B cell (primary cell): ENCODE measurements around the gene MORF4L1. TPM values are rescaled to one million over a fixed set of nuclear protein-coding genes. Genes with fewer than 3 reads are reported as not detected.

Experiments
- ATAC-seq: fragments of 200-7000 bp; cut with Tn5 transposase; one replicate; pipeline ENCODE4 v1.10.0; 2021; ENCODE audit warnings: low read depth, mild to moderate bottlenecking, moderate number of reproducible peaks, moderate library complexity
- CTCF ChIA-PET: fragments of 350-600 bp; sonication (Branson Sonifier 250); formaldehyde crosslinking; loops from one replicate; lab custom pipeline; 2021; ENCODE audit warnings: antibody characterized with exemption, inconsistent platforms; lab: Charles Lee
- POLR2A ChIA-PET: fragments of 350-600 bp; sonication (Branson Sonifier 250); formaldehyde crosslinking; loops from one replicate; lab custom pipeline; 2021; ENCODE audit warnings: antibody characterized with exemption; lab: Charles Lee
- DNase-seq: peaks from one replicate; pipeline ENCODE4 v3.0.0; 2013
- H2AFZ ChIP-seq: 2 replicates; pipeline ENCODE4 v1.6.1; 2012; ENCODE audit warnings: mild to moderate bottlenecking, low read depth, low read length; ENCODE audit not compliant: insufficient read depth, poor library complexity, severe bottlenecking
- H3K27ac ChIP-seq, 2 donors: 1 replicate in 1 of 2; 2 replicates in 1 of 2; pipeline ENCODE4 v1.5.1; 2012 to 2013; ENCODE audit warnings: low read length in 2 of 2, mild to moderate bottlenecking in 2 of 2, moderate library complexity in 1 of 2
- H3K27me3 ChIP-seq, 4 experiments: fragments of 200-600 bp in 1 of 4; sonication (generic) in 1 of 4; replicated peaks in 1 of 4; 1 replicate in 2 of 4; 2 replicates in 2 of 4; pipeline versions ENCODE4 v1.6.1 to v1.7.0; 2013 to 2016; ENCODE audit warnings: low read length in 3 of 4, mild to moderate bottlenecking in 2 of 4, mixed read lengths in 1 of 4, moderate library complexity in 1 of 4; ENCODE audit not compliant: insufficient read depth in 4 of 4, control insufficient read depth in 3 of 4; ENCODE audit errors: control extremely low read depth in 1 of 4
- H3K36me3 ChIP-seq, 2 experiments: replicated peaks in 1 of 2; 1 replicate in 1 of 2; 2 replicates in 1 of 2; pipeline versions ENCODE4 v1.6.1 to v1.7.1; 2013; ENCODE audit warnings: low read length in 1 of 2; ENCODE audit not compliant: insufficient read depth in 2 of 2, control insufficient read depth in 1 of 2; ENCODE audit errors: control extremely low read depth in 1 of 2, extremely low read depth in 1 of 2
- H3K4me1 ChIP-seq, 2 donors: fragments of 200-600 bp in 1 of 2; sonication (generic) in 1 of 2; 1 replicate in 1 of 2; 2 replicates in 1 of 2; pipeline versions ENCODE4 v1.5.1 to v1.6.1; 2013 to 2017; ENCODE audit warnings: low read length in 2 of 2; ENCODE audit not compliant: control insufficient read depth in 2 of 2, insufficient read depth in 2 of 2
- H3K4me2 ChIP-seq: replicated peaks from 2 replicates; pipeline ENCODE3; 2012; ENCODE audit warnings: mild to moderate bottlenecking, low read depth, low read length; ENCODE audit not compliant: poor library complexity, severe bottlenecking
- H3K4me3 ChIP-seq, 5 experiments: fragments of 200-600 bp in 1 of 5; sonication (generic) in 1 of 5; 1 replicate in 3 of 5; 2 replicates in 2 of 5; pipeline versions ENCODE4 v1.5.1 to v1.7.0; 2011 to 2016; ENCODE audit warnings: low read length in 4 of 5, mild to moderate bottlenecking in 4 of 5, low read depth in 2 of 5, control low read depth in 1 of 5, moderate library complexity in 1 of 5; ENCODE audit not compliant: insufficient read depth in 1 of 5; ENCODE audit errors: control extremely low read depth in 1 of 5, extremely low read depth in 1 of 5
- H3K79me2 ChIP-seq: fragments of 200-600 bp; sonication (generic); one replicate; pipeline ENCODE4 v1.6.0; 2016; ENCODE audit warnings: low read length; ENCODE audit not compliant: control insufficient read depth, insufficient read depth
- H3K9ac ChIP-seq: fragments of 200-600 bp; sonication (generic); 2 replicates; pipeline ENCODE4 v1.6.1; 2017; ENCODE audit warnings: mild to moderate bottlenecking, low read length, moderate library complexity
- H3K9me3 ChIP-seq, 3 donors: one replicate each; pipeline versions ENCODE4 v1.6.1 to v1.7.1; 2013; ENCODE audit warnings: low read length in 2 of 3; ENCODE audit not compliant: control insufficient read depth in 2 of 3, insufficient read depth in 1 of 3; ENCODE audit errors: control extremely low read depth in 1 of 3
- H4K20me1 ChIP-seq: 2 replicates; pipeline ENCODE4 v1.6.0; 2012; ENCODE audit warnings: mild to moderate bottlenecking, low read length; ENCODE audit not compliant: insufficient read depth, control insufficient read depth, poor library complexity, severe bottlenecking
- H3K27ac Mint-ChIP-seq: one replicate; pipeline ENCODE4 v1.8.0; 2021; ENCODE audit warnings: mixed read lengths
- H3K27me3 Mint-ChIP-seq: one replicate; pipeline ENCODE4 v1.8.0; 2021; ENCODE audit warnings: mixed read lengths
- H3K4me1 Mint-ChIP-seq: one replicate; pipeline ENCODE4 v1.8.0; 2021; ENCODE audit warnings: mixed read lengths
- H3K4me3 Mint-ChIP-seq: one replicate; pipeline ENCODE4 v1.8.0; 2021; ENCODE audit warnings: mixed read lengths
- H3K9me3 Mint-ChIP-seq: one replicate; pipeline ENCODE4 v1.8.0; 2022; ENCODE audit warnings: mixed read lengths; ENCODE audit not compliant: insufficient read depth
- CTCF ChIP-seq: fragments of 200-600 bp; IDR thresholded peaks from one replicate; pipeline ENCODE4 v1.8.0; 2022; ENCODE audit warnings: antibody characterized with exemption, mild to moderate bottlenecking
- EZH2 ChIP-seq: IDR thresholded peaks from 2 replicates; pipeline ENCODE4 v1.6.1; 2012; ENCODE audit warnings: borderline replicate concordance, low read depth, mild to moderate bottlenecking, moderate library complexity, low read length; ENCODE audit not compliant: insufficient read depth, poor library complexity, severe bottlenecking
- WGBS: methylation state at CpG from one replicate; pipeline ENCODE4 v1.1.5; 2013; ENCODE audit warnings: missing lambda C conversion rate; ENCODE audit not compliant: insufficient coverage; 5-methylcytosine and 5-hydroxymethylcytosine counted together
- intact Hi-C: fragments of 100-400 bp; cut with micrococcal nuclease; formaldehyde crosslinking; loops from one replicate; pipeline ENCODE4 v1.10.0; 2022
- polyA plus RNA-seq: library from polyadenylated mRNA; depleted of rRNA; stranded (reverse); fragments of >200 nt; gene quantifications from 2 replicates; pipeline ENCODE4 v1.2.3, GENCODE V29; 2012
- total RNA-seq, 2 donors: library from RNA; stranded (reverse); fragments of 120-200 nt in 1 of 2; gene quantifications; 1 replicate in 1 of 2; 2 replicates in 1 of 2; pipeline versions ENCODE4 v1.2.3 to v1.2.4, GENCODE V29; 2013 to 2022

The MORF4L1 gene
- total and polyA plus RNA-seq, 2 donors (not counting 1 experiment from before 2014, with no cell fraction given), result 79.0 to 242 TPM

GRCh38 chr15:78944669-78945407, 72.1 kb downstream of the MORF4L1 start, which contains the start of gene CTSH:
TSS of gene CTSH (minus strand) at chr15:78945046. CDS start at chr15:78944981, 65 bp downstream.
- Histone ChIP-seq H4K20me1 (no peaks in the 10 kb centered on the region), H3K4me3 (peak within 1 kb of the TSS; percentile 61 to 97 (median 94)), H3K36me3 (no peaks in the 10 kb centered on the region), H3K27ac (peak within 1 kb of the TSS; percentile 77 to 83), H3K27me3 (no peaks in the 10 kb centered on the region), H3K9me3 (peaks cover 0 to 7% (median 0%) of the 10 kb centered on the region in 3 donors), H2AFZ (peak within 1 kb of the TSS; percentile 87), H3K4me2 (peak within 1 kb of the TSS; percentile 96), H3K9ac (peak within 1 kb of the TSS; percentile 87), H3K79me2 (peaks cover 43% of the 10 kb centered on the region), H3K4me1 (peaks cover 34 to 48% of the 10 kb centered on the region in 2 donors)
- DNase-seq (peak; percentile 91), ATAC-seq (peak; percentile 95)
- intact Hi-C loops, result loop anchor here (1.0 to 2.0 kb wide), 2 partner anchors 59 to 72 kb away; partner anchors contain the start of gene MORF4L1
- Mint-ChIP-seq H3K27ac (peak within 1 kb of the TSS; percentile 95), H3K4me1 (peaks cover 32% of the 10 kb centered on the region), H3K9me3 (no peaks in the 10 kb centered on the region), H3K27me3 (no peaks in the 10 kb centered on the region), H3K4me3 (peak within 1 kb of the TSS; percentile 98)
- CTCF ChIA-PET, result interaction anchor here (1.0 to 2.7 kb wide), 8 partner anchors 9 to 240 kb away, joined by 3 to 31 read pairs (median 4); no protein-coding TSS in a partner anchor
- TF ChIP-seq CTCF (no peak), EZH2 (no peak)
- POLR2A ChIA-PET, result interaction anchor here (0.6 to 2.1 kb wide), 7 partner anchors 23 to 146 kb away, joined by 3 to 12 read pairs (median 5); partner anchors contain the start of gene MORF4L1
- WGBS, result 4% methylated on average over 71 of the region's 71 CpGs

GRCh38 chr15:78946493-78946892, 73.8 kb downstream of the MORF4L1 start:
- ATAC-seq (no peak), DNase-seq (no peak)
- H3K4me3 Mint-ChIP-seq, result peak overlapping the region; percentile 54
- H4K20me1 ChIP-seq, result no peaks in the 10 kb centered on the region
- H3K9me3 ChIP-seq, result peaks cover 0 to 5% (median 0%) of the 10 kb centered on the region in 3 donors
- no peak overlapping the region for H2AFZ ChIP-seq
- H3K27ac Mint-ChIP-seq, result peak overlapping the region; percentile 67
- TF ChIP-seq EZH2 (no peak), CTCF (no peak)
- peaks cover 38% of the 10 kb centered on the region for H3K4me1 Mint-ChIP-seq
- peaks cover 34 to 41% of the 10 kb centered on the region in 2 donors for H3K4me1 ChIP-seq
- no peaks in the 10 kb centered on the region for H3K27me3 Mint-ChIP-seq
- no peaks in the 10 kb centered on the region for H3K36me3 ChIP-seq
- peaks cover 37% of the 10 kb centered on the region for H3K79me2 ChIP-seq
- H3K9me3 Mint-ChIP-seq, result no peaks in the 10 kb centered on the region
- H3K27me3 ChIP-seq, result no peaks in the 10 kb centered on the region
- intact Hi-C loops, result no loop called here
- H3K27ac ChIP-seq, result no peak overlapping the region
- H3K9ac ChIP-seq, result no peak overlapping the region
- no peak overlapping the region for H3K4me3 ChIP-seq
- H3K4me2 ChIP-seq, result no peak overlapping the region
- ChIA-PET POLR2A (interaction anchor here (0.6 to 1.1 kb wide), 2 partner anchors 17 to 19 kb away, joined by 4 to 6 read pairs; no protein-coding TSS in a partner anchor), CTCF (interaction anchor here (1.2 kb wide), 1 partner anchor 238 kb away, joined by 3 read pairs; no protein-coding TSS in a partner anchor)
- WGBS, result 100% methylated on average over 5 of the region's 5 CpGs
